C4-2B (cell line): Measurements from ENCODE around the gene USP36.
A peak's percentile ranks its signal among the peaks of the same experiment; 100 is the strongest.

Experiments used
- H3K27ac ChIP-seq: fragments of 450-650 bp; 2 replicates; pipeline ENCODE4 v1.5.1; 2017
- CTCF ChIP-seq: fragments of 450-650 bp; conservative IDR thresholded peaks from 2 replicates; pipeline ENCODE4 v1.5.1; 2017; ENCODE audit warnings: mild to moderate bottlenecking
- ZFX ChIP-seq: fragments of 450-650 bp; IDR thresholded peaks from 2 replicates; pipeline ENCODE4 v1.6.1; 2017

The USP36 gene

GRCh38 chr17:78878261-78878660 lies 37.6 kb upstream of the USP36 start:
- TF ChIP-seq ZFX (no peak), CTCF (no peak)
- H3K27ac ChIP-seq, result no peak overlapping the region

- peak overlapping the region; percentile 79 for H3K27ac ChIP-seq
Observed at GRCh38 chr17:78876954-78877517, 36.4 kb upstream of the USP36 start.

- H3K27ac ChIP-seq, result peak overlapping the region; percentile 79
- TF ChIP-seq CTCF, result no peak
- no peak for TF ChIP-seq ZFX
Observed at GRCh38 chr17:78876094-78876597, 35.5 kb upstream of the USP36 start.

- H3K27ac ChIP-seq, result peak overlapping the region; percentile 79
- TF ChIP-seq ZFX (no peak), CTCF (no peak)
Observed at GRCh38 chr17:78875363-78876093, 34.9 kb upstream of the USP36 start.

GRCh38 chr17:78873519-78874340 lies 33.1 kb upstream of the USP36 start:
- no peak for TF ChIP-seq ZFX
- TF ChIP-seq CTCF, result no peak
- peak overlapping the region; percentile 79 for H3K27ac ChIP-seq

- no peak for TF ChIP-seq ZFX
- no peak for TF ChIP-seq CTCF
- peak overlapping the region; percentile 79 for H3K27ac ChIP-seq
Observed at GRCh38 chr17:78872486-78872885, 31.9 kb upstream of the USP36 start.

GRCh38 chr17:78870621-78871020 lies 30.0 kb upstream of the USP36 start:
- no peak overlapping the region for H3K27ac ChIP-seq
- TF ChIP-seq ZFX, result no peak
- no peak for TF ChIP-seq CTCF
